ENCODE results near the gene TMEM59L.

The TMEM59L gene

DNA sequence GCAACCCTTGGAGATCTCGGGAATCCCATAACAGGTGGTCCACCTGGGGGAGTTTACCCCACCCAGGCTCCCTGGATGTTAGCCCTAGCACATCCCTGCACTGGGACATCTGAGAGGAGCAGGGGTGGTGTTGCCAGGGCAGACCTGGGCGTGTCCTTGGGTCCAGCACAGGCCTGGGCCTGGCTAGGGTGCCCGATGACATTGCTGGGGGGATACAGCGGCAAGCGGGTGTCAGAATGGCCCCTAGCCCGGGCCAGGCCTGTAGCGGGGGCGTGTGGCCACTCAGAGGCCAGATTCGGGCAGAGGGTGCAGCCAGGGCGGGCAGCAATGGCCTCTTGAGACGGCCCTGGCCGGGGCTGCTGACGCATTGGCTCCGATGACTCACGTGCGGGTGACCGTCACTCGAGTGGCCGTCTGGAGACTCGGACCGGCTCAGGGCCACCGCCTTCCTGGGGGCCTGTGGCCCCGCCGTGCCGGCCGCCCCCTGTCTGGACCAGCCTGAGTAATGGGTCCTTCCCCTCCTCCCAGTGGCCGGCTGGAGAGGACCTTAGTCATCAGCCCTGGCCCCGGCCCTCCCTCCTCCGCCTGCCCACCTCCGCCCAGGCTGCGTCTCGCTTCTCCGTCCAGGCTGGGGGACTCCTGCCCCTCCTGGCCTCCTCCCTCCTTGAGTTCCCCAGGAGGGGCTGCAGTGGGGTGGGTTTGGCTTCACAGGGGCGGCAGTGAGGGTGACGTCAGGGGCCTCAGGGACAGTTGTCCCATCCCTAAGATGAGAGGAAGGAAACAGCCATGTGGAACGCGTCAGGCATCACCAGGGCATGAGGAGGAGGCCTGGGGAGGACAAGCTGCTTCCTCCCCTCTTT lies 47.6 kb downstream of the TMEM59L start:
- no peak for DNase-seq

DNA sequence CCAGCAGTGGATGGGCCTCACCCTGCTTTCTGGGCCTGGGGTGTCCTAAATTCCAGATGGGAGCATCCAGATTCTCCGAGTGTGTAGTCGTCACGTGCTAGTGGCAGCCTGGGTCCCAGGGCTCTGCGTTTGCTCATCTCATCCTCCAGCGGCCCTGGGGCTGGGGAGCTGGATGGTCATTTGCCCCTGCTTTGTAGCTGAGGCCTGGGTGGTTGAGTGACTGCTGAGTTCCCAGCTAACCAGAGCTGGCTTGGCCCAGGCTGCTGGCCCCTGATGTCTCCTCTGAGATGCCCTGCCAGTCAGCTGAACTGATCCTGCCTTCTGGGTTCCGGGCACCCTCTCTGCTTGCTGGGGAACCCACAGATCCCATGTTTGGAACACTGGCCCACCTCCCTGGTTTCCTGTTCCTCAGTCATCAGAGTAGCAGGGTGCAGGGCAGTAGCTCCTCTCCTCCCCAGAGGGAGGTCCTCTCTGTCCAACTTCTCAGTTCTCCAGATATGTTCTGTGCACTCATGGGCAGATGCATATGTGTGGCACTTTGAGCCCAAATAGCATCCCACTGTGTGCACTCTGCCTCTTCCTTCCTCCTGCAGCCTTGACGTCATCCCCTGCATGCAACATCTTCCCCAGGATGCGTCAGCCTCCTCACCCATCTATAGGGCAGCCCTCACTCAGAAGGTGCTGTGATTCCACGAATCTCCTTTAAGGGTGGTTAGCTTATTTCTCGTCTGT lies 48.4 kb downstream of the TMEM59L start:
- DNase-seq: no peak

GRCh38 chr19:18662972-18663732 lies 50.5 kb downstream of the TMEM59L start:
- no peak for DNase-seq

DNA sequence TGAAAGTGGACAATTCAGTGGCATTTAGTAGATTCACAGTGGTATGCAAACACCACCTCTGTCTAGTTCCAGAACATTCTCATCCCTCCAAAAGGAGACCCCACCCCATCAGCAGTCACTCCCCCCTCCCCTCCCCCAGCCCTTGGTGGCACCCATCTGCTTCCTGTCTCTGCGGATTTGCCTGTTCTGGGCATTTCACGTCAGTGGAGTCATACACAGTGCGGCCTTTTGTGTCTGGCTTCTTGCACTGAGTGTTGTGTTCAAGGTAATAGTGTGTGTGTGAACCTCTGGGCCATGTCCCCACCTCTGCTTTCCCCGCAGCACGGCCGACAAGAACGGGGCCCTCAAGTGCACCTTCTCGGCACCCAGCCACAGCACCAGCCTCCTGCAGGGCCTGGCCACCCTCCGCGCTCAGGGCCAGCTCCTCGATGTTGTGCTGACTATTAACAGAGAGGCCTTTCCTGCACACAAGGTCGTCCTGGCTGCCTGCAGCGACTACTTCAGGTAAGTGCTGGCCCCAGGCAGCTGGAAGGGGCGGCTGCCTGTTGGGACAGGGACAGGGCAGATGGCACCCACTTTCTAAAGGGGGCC lies 51.4 kb downstream of the TMEM59L start:
- no peak for DNase-seq

GRCh38 chr19:18665771-18666202 lies 53.1 kb downstream of the TMEM59L start:
- DNase-seq: no peak

GRCh38 chr19:18666317-18666716 lies 53.6 kb downstream of the TMEM59L start:
- DNase-seq: no peak

DNA sequence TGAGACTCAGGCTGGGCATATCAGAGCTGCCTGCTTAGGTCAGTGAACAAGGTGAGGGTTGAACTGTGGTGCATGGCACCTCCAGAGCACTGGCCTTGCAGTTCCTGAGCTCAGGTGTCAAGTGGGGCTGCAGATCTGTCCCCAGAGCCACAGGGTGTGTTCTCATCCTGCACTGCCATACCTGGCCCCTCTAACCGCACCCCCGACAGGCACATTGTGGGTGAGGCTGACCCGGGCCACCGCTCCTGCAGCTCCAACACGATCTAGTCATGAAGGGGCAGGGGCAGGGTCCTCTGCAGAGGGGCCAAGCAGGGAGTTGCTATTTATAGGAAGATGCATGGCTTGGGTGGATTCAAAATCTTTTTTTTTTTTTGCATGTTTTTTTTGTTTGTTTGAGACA lies 54.1 kb downstream of the TMEM59L start:
- no peak for DNase-seq

DNA sequence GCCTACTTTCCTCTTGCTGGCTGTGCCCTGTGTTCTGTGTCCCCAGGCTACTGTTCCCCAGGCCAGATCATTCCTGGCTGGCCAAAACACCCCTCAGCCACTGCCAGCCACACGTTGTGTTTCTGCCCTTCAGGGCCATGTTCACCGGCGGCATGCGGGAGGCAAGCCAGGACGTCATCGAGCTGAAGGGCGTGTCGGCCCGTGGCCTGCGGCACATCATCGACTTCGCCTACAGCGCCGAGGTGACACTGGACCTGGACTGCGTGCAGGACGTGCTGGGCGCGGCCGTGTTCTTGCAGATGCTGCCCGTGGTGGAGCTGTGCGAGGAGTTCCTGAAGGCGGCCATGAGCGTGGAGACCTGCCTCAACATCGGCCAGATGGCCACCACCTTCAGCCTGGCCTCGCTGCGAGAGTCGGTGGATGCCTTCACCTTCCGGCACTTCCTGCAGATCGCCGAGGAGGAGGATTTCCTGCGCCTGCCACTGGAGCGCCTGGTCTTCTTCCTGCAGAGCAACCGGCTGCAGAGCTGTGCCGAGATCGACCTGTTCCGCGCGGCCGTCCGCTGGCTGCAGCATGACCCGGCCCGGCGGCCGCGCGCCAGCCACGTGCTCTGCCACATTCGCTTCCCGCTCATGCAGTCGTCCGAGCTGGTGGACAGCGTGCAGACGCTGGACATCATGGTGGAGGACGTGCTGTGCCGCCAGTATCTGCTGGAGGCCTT lies 55.0 kb downstream of the TMEM59L start:
- no peak for DNase-seq

DNA sequence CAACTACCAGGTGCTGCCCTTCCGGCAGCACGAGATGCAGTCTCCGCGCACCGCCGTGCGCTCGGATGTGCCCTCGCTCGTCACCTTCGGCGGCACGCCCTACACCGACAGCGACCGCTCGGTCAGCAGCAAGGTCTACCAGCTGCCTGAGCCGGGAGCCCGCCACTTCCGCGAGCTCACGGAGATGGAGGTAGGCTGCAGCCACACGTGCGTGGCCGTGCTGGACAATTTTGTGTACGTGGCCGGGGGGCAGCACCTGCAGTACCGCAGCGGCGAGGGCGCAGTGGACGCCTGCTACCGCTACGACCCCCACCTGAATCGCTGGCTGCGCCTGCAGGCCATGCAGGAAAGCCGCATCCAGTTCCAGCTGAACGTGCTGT lies 55.6 kb downstream of the TMEM59L start:
- no peak for DNase-seq

- no peak for DNase-seq
Measured at GRCh38 chr19:18668744-18669523, 56.3 kb downstream of the TMEM59L start.

DNA sequence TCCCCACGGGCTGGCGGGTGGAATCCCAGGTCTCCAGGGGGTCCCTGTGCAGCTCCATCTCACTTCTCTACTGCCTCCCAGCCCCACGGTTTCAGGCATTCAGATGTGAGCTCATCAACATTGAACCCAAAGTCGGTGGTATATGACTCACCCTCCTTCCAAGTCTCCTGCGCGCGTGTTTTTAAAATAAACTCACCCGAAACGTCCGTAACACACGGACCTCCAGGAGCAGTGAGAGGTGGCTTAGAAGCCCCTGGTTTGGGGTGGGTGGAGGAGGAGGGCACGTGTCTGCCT lies 56.8 kb downstream of the TMEM59L start:
- DNase-seq: no peak

- no peak for DNase-seq
Measured at GRCh38 chr19:18669883-18670282, 57.2 kb downstream of the TMEM59L start.

GRCh38 chr19:18670312-18670711 lies 57.6 kb downstream of the TMEM59L start:
- DNase-seq: no peak

Measured in stimulated activated CD4-positive, alpha-beta T cell treated with anti-CD3 and anti-CD28 coated beads, Interleukin-1b, Interleukin-23, amount 100 ng/mL, for 48 hours (primary cell).